Colonic mucosa (tissue), 4 donors: ENCODE measurements around the gene SAE1. TPM values are rescaled to one million over a fixed set of nuclear protein-coding genes. Genes with fewer than 3 reads are reported as not detected.

ENCODE experiments used
- DNase-seq: peaks from one replicate; pipeline ENCODE4 v3.0.0-alpha.2; 2020
- H3K27ac ChIP-seq: fragments of 200-600 bp; one replicate; pipeline ENCODE4 v1.8.0; 2021
- H3K27me3 ChIP-seq: fragments of 200-600 bp; one replicate; pipeline ENCODE4 v1.8.0; 2021
- H3K36me3 ChIP-seq: fragments of 200-600 bp; one replicate; pipeline ENCODE4 v1.8.0; 2021
- H3K4me1 ChIP-seq: fragments of 200-600 bp; one replicate; pipeline ENCODE4 v1.8.0; 2021; ENCODE audit warnings: mild to moderate bottlenecking
- H3K4me3 ChIP-seq: fragments of 200-600 bp; one replicate; pipeline ENCODE4 v1.8.0; 2021
- H3K9ac ChIP-seq, 2 donors: one replicate each; pipeline ENCODE4 v1.7.0; 2013; ENCODE audit warnings: control low read depth in 2 of 2, low read depth in 2 of 2, low read length in 2 of 2
- H3K9me3 ChIP-seq: fragments of 200-600 bp; one replicate; pipeline ENCODE4 v1.8.0; 2021
- intact Hi-C: fragments of 100-400 bp; cut with DNase I; formaldehyde crosslinking; loops from one replicate; pipeline ENCODE4 v1.14.1; 2022
- total RNA-seq, 2 donors: library from RNA; stranded (reverse); fragmentation: NEBNext Ultra II Directional in 1 of 2; extraction: Animal tissue kit (Norgen Biotek cat#: 25700) in 1 of 2; gene quantifications; one replicate each; pipeline ENCODE4 v1.2.1, GENCODE V29; 2021
- TF ChIP-seq, protein P1 (sequence below): fragments of 200-600 bp; IDR thresholded peaks from one replicate; pipeline ENCODE4 v1.8.0; 2022; ENCODE audit warnings: antibody characterized with exemption, mild to moderate bottlenecking
- donor health status: healthy.
- donor health status: DM: no; HTN: no; CAD: no.
- donor health status: DM: no; HTN: no; CAD: no.

Gene SAE1
- total RNA-seq, 2 donors from 2014 or later: 64.5 to 92.0 TPM

DNA sequence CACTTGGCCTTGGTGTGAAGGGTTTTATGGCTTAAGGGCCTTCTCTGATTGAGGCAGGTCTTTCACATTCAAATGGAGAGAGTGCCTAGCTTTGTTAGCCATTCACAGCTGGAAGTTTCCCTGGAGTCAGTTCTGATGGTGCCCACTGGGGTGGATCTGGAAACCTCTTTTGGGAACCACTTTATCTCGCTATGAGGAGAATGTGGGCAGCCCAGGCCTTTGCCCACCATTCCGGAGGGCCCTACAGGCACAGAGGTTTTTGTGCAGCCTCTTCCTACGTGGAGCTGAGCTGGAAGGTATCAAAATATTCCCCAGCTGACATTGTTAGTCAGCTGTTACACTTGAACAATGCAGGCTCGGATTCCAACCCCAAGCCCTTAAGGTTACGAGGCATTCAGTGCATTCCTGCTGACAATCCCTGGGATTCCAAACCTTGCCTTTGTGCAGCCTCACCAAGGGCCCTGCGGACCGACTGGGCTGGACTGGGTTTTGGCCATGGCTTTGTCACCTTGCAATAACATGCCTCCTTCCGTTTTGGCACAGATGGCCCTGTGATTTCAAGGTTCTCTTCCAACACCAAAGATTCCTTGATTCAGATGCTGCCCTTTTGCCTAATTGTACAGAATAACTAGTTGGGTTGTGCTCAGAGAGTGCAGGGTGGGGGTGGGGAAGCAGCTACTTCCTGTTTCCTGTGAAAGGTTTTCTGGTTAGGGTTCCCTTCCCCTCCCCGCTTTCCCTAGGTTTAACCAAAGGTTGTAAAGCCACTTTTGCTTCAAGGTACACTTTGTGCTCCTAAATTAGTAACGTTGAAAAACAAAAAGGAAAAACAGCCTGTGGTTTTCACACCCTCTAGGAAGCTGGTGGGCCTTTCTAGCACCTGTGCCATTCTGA lies 27.0 kb downstream of the SAE1 start:
- peak overlapping the region; percentile 60 to 84 for H3K9ac ChIP-seq
- H3K36me3 ChIP-seq: no peaks in the 10 kb centered on the region
- DNase-seq: peak; percentile 62
- H3K27me3 ChIP-seq: no peaks in the 10 kb centered on the region
- TF ChIP-seq, protein P1, sequence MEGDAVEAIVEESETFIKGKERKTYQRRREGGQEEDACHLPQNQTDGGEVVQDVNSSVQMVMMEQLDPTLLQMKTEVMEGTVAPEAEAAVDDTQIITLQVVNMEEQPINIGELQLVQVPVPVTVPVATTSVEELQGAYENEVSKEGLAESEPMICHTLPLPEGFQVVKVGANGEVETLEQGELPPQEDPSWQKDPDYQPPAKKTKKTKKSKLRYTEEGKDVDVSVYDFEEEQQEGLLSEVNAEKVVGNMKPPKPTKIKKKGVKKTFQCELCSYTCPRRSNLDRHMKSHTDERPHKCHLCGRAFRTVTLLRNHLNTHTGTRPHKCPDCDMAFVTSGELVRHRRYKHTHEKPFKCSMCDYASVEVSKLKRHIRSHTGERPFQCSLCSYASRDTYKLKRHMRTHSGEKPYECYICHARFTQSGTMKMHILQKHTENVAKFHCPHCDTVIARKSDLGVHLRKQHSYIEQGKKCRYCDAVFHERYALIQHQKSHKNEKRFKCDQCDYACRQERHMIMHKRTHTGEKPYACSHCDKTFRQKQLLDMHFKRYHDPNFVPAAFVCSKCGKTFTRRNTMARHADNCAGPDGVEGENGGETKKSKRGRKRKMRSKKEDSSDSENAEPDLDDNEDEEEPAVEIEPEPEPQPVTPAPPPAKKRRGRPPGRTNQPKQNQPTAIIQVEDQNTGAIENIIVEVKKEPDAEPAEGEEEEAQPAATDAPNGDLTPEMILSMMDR: no peak
- peaks cover 25% of the 10 kb centered on the region for H3K4me1 ChIP-seq
- no peaks in the 10 kb centered on the region for H3K9me3 ChIP-seq
- H3K27ac ChIP-seq: peak overlapping the region; percentile 84
- intact Hi-C loops: loop anchor here (10.0 kb wide), 1 partner anchor 47 kb away; no protein-coding TSS in a partner anchor
- no peak overlapping the region for H3K4me3 ChIP-seq

DNA sequence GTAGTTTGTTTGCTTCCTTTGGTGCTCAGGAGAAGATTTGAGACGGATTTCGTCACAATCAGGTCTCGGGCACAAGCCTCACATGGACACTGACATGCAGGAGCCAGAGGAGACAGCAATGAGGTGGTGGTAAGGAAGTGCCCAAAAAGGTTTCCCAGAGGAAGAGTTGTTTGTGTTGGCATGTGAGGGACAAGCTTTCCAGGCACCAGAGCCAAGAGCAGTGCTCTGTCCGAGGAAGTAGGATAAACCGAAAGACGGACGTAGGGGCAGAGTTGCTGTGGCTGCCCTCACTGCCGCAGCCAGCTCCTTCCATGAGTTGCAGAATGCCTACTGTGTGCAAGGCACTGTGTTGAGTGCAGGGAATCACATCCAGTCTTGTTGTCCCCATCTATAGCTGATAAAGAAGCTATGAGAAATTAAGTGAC lies 27.7 kb downstream of the SAE1 start:
- intact Hi-C loops: loop anchor here (10.0 kb wide), 1 partner anchor 46 kb away; no protein-coding TSS in a partner anchor
- Histone ChIP-seq H3K27me3 (no peaks in the 10 kb centered on the region), H3K4me3 (no peak overlapping the region), H3K9me3 (no peaks in the 10 kb centered on the region), H3K4me1 (peaks cover 22% of the 10 kb centered on the region), H3K36me3 (no peaks in the 10 kb centered on the region), H3K27ac (peak overlapping the region; percentile 84), H3K9ac (peak overlapping the region; percentile 60 to 84)
- peak; percentile 27 for DNase-seq
- TF ChIP-seq, protein P1: no peak

DNA sequence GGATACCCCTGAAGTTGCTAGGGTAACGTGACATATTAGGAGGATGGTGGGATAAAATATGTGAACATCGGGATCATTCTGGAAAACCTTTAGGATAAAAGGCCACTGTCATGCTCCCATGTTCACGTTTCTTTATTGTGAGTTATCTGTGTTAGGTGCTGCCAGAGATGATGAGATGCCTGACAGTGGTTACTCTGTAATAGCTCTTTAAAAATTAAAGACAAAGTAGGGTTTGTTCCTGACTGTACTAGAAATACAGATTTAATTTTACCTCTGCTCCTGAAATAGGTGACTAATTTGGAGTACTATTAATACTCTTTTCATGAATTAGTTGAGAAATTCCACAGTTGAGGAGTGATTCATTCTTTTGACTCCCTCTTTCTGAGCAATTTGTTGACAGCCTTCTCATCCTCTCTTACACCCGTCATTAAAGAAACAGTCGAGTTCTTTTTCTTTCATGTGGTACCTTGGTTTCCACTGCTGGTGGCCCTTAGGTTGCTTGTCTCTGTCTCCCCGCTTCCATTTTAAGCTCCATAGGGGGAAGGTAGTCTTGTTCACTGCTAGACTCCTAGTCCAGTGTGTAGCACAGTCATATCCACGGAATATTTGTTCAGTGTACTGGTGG lies 28.4 kb downstream of the SAE1 start:
- Histone ChIP-seq H3K4me3 (no peak overlapping the region), H3K4me1 (peaks cover 22% of the 10 kb centered on the region), H3K9ac (peak overlapping the region; percentile 60 to 84), H3K27me3 (no peaks in the 10 kb centered on the region), H3K27ac (peak overlapping the region; percentile 84), H3K9me3 (no peaks in the 10 kb centered on the region), H3K36me3 (no peaks in the 10 kb centered on the region)
- intact Hi-C loops: loop anchor here (10.0 kb wide), 1 partner anchor 46 kb away; no protein-coding TSS in a partner anchor
- TF ChIP-seq, protein P1: no peak
- DNase-seq: no peak

DNA sequence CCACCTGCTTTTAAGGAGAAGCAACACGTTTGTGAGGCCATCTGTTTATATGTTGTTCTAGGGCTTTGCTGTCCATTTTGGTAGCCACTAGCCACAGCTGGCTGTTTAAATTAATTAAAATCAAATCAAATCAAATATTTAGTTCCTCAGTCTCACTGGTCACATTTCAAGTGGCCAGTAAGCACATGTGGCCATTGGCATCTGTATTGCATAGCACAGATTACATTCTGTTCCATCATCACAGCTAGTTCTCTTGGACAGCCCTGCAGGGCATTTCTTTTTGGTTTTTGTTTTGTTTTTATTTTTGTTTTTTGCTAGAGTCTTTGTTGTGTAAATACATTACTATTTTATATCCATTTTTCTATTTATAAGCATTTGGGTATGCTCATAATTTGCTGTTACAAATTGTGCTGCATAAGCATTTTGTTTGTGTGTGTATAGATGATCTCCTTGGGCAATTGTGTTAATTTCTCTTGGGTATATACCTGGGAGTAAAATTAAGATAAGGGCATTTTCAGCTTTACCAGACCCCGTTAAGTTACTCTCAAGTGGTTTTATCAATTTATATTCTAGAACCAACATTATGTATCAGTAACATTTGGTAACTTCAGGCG lies 31.3 kb downstream of the SAE1 start:
- DNase-seq: no peak
- no peaks in the 10 kb centered on the region for H3K27me3 ChIP-seq
- H3K4me1 ChIP-seq: peaks cover 19% of the 10 kb centered on the region
- intact Hi-C loops: no loop called here
- no peaks in the 10 kb centered on the region for H3K36me3 ChIP-seq
- no peak overlapping the region for H3K27ac ChIP-seq
- no peaks in the 10 kb centered on the region for H3K9me3 ChIP-seq
- no peak overlapping the region for H3K4me3 ChIP-seq
- TF ChIP-seq, protein P1: no peak
- H3K9ac ChIP-seq: no peak overlapping the region

DNA sequence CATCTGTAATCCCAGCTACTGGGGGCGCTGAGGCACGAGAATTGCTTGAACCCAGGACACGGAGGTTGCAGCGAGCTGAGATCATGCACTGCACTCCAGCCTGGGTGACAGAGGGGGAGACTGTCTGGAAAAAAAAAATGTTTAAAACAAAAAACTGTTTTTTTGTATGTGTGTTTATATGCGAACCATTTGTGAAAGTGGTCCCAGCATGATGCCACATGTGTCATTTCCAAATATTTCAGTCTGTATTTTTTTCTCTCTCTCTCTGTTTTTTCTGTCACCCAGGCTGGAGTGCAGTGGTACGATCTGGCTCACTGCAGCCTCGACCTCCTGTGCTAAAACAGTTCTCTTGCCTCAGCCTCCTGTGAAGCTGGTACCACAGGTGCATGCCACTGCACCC lies 37.4 kb downstream of the SAE1 start:
- DNase-seq: no peak
- no peaks in the 10 kb centered on the region for H3K4me1 ChIP-seq
- intact Hi-C loops: no loop called here
- H3K9ac ChIP-seq: no peak overlapping the region
- no peak overlapping the region for H3K4me3 ChIP-seq
- no peaks in the 10 kb centered on the region for H3K9me3 ChIP-seq
- TF ChIP-seq, protein P1: no peak
- no peaks in the 10 kb centered on the region for H3K27me3 ChIP-seq
- H3K27ac ChIP-seq: no peak overlapping the region
- H3K36me3 ChIP-seq: peaks cover 1% of the 10 kb centered on the region
